IPS-NIHi11 (cell line): ENCODE data around the gene RHCG.
"Not testable (repeated sequence)": the region's sequence is repeated elsewhere in the genome, so short reads cannot be mapped to it uniquely, and the experiment has no call there.

Experiments
- DNase-seq: peaks from one replicate; pipeline ENCODE4 v3.0.0; 2012; ENCODE audit warnings: mixed read lengths, low spot score

Gene RHCG

GRCh38 chr15:89477411-89478242 lies 18.8 kb downstream of the RHCG start:
- DNase-seq, result no peak

GRCh38 chr15:89475661-89476060 lies 20.7 kb downstream of the RHCG start:
- no peak for DNase-seq

GRCh38 chr15:89472785-89473256 lies 23.6 kb downstream of the RHCG start:
- DNase-seq, result peak; percentile 91

GRCh38 chr15:89469426-89470096 lies 26.8 kb downstream of the RHCG start:
- no peak for DNase-seq

- not testable (repeated sequence) for DNase-seq
These were observed 27.6 kb downstream of the RHCG start for GRCh38 chr15:89468813-89469212.

- DNase-seq, result no peak
These were observed 33.3 kb downstream of the RHCG start for GRCh38 chr15:89463113-89463512.

GRCh38 chr15:89462198-89462912 lies 34.0 kb downstream of the RHCG start:
- DNase-seq, result no peak

GRCh38 chr15:89461386-89461785 lies 35.0 kb downstream of the RHCG start:
- no peak for DNase-seq

GRCh38 chr15:89460048-89460447 lies 36.3 kb downstream of the RHCG start:
- DNase-seq, result no peak

- DNase-seq, result no peak
These were observed 36.9 kb downstream of the RHCG start for GRCh38 chr15:89459271-89460038.

GRCh38 chr15:89458440-89458839 lies 37.9 kb downstream of the RHCG start:
- DNase-seq, result no peak

- peak; percentile 75 for DNase-seq
These were observed 39.3 kb downstream of the RHCG start for GRCh38 chr15:89457086-89457485.

GRCh38 chr15:89455535-89455934 lies 40.8 kb downstream of the RHCG start:
- no peak for DNase-seq

GRCh38 chr15:89452330-89452836 lies 44.0 kb downstream of the RHCG start:
- no peak for DNase-seq

- no peak for DNase-seq
These were observed 44.5 kb downstream of the RHCG start for GRCh38 chr15:89451846-89452245.

- no peak for DNase-seq
These were observed 46.0 kb downstream of the RHCG start for GRCh38 chr15:89450076-89451006.

GRCh38 chr15:89448825-89449224 lies 47.6 kb downstream of the RHCG start:
- no peak for DNase-seq

GRCh38 chr15:89447676-89448075 lies 48.7 kb downstream of the RHCG start:
- no peak for DNase-seq

GRCh38 chr15:89446255-89446891 lies 50.0 kb downstream of the RHCG start:
- DNase-seq, result no peak

GRCh38 chr15:89445518-89445917 lies 50.9 kb downstream of the RHCG start:
- DNase-seq, result no peak
